GM12892 (cell line): ENCODE measurements around the gene CEBPG.
A peak's percentile ranks its signal among the peaks of the same experiment; 100 is the strongest.

Source experiments
- DNase-seq: peaks from one replicate; pipeline ENCODE4 v3.0.0; 2011; ENCODE audit not compliant: insufficient read length
- FAIRE-seq: peaks from 2 replicates; lab custom pipeline; 2011; peaks lifted over from hg19 to GRCh38; lab: Jason Lieb, UNC
- POLR2A ChIP-seq: IDR thresholded peaks from 2 replicates; pipeline ENCODE4 v1.6.1; 2011; ENCODE audit warnings: low read depth, low read length, control low read depth
- POLR2AphosphoS5 ChIP-seq: IDR thresholded peaks from 2 replicates; pipeline ENCODE4 v1.6.1; 2011; ENCODE audit warnings: low read depth, low read length, control low read depth
- TAF1 ChIP-seq: IDR thresholded peaks from 2 replicates; pipeline ENCODE4 v1.6.1; 2011; ENCODE audit warnings: low read depth, mild to moderate bottlenecking, control low read depth, low read length, borderline replicate concordance

Gene CEBPG

DNA sequence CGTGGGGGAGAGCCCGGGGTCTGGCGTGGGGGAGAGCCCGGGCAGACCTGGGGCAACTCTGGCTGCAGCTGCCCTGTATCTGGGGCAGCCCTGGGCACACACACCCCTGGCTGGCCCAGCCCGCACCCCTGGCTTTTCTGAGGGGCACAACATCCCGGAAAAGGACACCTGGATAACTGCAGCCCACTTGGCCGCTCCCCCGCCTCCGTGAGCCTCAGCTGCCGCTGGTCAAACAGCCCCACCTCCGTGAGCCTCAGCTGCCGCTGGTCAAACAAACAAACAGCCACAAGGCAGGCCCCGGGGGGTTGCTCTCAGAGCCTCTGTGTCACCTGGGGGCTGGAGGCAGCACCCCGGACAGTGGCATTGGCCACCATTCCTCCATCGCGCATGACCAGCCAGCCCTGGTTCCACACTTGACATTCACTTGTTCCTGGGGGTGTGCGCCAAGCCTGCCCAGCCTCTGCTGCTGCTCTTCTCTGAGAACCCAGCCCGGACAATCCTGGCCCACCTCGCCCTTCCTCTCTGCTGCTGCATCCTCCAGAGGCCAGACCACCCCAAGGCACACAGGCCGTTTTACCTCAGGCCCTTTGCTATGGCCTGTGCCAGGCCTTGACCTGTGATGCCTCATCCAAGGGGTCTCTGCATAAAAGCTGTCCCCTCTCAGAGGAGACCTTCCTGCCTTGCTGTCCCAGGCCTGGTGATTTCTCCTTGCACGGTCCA lies 19.9 kb downstream of the CEBPG start:
- DNase-seq, result no peak
- no peak for FAIRE-seq
- TF ChIP-seq POLR2AphosphoS5, result no peak
- no peak for TF ChIP-seq TAF1
- no peak for TF ChIP-seq POLR2A

DNA sequence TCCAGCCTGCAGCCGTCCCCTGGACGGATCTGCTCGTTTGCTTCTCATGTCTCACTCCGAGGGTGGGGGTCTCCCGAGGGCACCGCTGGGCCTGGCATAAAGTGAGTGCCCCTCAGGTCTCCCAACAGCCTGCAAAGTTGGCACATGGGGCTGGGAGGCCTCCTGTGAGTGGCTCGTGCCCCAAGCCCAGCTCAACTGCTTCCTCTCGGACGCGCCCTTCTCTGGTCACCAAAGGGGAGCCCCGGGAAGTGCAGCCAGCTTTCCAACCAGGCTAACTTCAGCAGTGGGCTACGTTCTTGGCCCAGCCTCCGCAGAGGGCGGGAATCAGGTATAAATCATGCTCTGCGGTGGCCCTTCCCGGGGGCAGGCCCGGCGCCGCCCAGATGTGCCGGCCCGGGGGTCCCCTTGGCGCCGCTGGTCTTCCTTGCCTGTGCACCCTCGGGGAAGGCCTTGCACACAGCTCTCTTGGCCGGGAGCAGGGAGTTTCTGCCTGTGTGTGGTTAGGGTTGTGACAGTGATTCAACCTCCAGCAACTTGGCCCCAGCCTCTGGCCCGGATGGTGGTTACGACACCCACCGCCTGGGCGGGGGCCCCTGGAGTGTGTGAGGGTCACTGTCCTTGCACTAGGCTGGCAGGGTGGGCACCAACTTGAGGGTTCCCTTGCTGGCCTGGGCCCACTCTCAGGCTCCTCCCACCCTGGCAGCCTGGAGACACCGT lies 20.7 kb downstream of the CEBPG start:
- TF ChIP-seq TAF1 (no peak), POLR2AphosphoS5 (no peak), POLR2A (no peak)
- FAIRE-seq, result no peak
- DNase-seq, result peak; percentile 14

DNA sequence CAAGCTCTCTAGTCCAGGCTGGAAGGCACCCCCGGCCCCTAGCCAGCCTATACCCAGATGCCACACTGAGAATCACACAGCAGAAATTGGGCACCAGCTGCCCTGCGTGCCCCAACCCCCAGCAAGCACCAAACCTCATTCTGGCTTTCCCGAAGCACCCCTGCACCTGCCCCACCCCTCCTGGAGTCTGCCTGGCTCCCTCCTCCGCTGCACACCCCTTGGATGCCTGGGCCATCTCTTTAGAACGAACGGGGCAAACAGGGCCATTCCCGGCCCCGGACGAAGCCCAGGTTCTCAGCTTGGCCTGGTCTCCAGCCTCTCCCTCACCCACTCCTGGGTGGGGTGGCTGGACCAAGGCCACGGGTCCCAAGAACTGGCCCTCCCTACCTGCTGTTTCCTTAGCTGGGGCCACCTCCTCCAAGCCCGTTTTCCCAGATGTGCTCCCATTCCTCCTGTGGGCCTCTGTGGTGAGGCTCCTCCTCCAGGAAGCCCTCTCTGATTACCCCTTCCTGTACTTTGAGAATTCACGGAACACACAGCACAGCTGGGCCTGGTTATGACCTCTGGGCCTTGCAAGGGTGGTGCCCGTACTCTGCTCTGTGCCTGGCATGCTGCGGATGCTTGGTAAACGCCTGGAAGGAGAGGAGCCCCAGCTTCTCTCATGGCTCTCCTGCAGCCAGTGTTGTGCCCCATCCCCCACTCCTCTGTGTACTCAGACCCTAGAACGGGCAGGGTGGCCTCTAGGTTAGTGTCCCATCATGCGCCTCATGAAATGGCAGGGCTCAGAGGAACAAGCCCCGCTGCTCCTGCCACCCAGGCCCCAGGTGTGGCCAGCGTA lies 21.4 kb downstream of the CEBPG start:
- no peak for TF ChIP-seq POLR2AphosphoS5
- FAIRE-seq, result no peak
- DNase-seq, result peak; percentile 13

DNA sequence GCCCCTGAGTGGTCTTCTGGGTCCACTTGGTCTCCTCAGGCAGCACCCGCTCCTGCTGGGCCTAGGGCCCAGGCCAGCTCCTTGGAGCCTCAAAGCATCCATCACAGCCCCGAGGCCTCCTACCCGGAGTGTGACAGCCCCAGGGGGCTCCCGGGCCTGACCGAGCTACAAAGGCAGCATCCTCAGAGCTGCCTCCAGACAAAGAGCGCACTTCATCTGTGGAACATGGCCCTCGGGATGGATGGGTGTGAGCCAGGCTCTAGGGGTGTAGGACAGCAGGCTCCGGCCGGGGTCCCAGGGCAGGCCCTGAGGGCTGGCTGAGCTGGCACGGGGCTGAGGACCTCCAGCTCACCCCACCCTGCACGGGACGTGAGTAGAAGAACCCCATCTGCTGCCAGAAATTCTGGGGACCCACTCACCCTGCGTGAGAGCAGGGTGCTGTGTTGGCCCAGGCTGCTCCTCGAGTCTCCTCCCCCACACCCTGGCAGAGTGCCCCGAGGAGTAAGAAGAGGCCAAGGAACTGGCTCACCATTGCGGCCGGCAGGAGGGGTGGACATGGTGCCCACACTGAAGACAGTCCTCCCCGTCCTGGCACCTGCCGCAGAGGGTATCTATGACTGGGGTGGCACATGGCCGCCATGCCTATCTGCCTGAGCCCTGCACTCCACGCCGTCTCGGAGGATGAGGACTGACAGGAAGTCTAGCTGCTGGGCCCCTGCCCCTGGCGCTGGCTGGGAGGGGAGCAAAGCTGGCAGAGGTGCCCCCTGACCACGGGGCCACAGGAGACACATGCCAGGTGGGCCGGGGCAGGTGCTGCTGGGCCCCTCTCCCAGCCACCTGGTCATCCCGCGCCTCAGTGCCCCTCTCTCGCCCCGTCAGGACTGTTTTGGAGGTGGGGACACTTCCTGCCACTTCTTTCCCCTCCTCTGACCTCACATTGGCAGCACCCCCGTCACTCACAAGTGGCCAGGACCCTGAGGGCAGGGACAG lies 22.3 kb downstream of the CEBPG start:
- TF ChIP-seq TAF1 (no peak), POLR2AphosphoS5 (no peak), POLR2A (no peak)
- DNase-seq (peak; percentile 23), FAIRE-seq (no peak)

GRCh38 chr19:33396701-33397535 lies 23.4 kb downstream of the CEBPG start:
- TF ChIP-seq POLR2A (no peak), POLR2AphosphoS5 (no peak), TAF1 (no peak)
- FAIRE-seq (no peak), DNase-seq (no peak)

- TF ChIP-seq POLR2AphosphoS5, result no peak
- FAIRE-seq (no peak), DNase-seq (no peak)
Observed at GRCh38 chr19:33397536-33398360, 24.2 kb downstream of the CEBPG start.

DNA sequence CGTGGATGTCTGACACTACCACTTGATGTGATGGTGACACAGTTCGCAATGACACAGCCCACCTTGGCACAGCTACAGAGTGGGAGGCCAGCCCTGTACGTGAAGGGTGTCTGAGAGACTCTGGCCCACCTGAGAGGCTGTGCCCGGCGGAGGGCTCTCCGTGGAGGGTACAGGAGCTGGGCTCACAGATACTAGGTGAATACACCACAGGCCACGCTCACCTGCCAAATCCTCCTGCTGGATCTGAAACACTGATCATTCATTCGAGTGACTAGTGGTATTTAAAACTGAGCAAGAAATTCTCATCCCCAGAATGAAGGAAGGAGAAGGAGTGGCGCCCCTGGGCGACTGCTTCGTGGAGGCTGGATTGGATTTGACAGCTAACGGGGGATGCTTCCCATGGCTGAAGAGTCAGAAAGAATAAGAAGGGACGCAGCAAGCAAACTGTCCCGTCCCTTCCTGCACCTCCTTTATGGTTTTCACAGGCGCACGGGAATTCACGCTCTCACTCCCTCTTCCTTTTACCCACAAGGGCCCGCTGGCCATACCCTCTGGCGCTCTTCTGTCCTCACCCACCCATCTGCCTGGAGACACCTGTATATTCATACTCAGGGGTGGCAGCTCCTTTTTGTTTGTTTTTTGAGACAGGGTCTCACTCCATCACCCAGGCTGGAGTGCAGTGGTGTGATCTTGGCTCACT lies 25.0 kb downstream of the CEBPG start:
- no peak for TF ChIP-seq POLR2AphosphoS5
- no peak for TF ChIP-seq POLR2A
- no peak for TF ChIP-seq TAF1
- no peak for DNase-seq
- no peak for FAIRE-seq

- TF ChIP-seq POLR2A (no peak), POLR2AphosphoS5 (no peak), TAF1 (no peak)
- no peak for FAIRE-seq
- no peak for DNase-seq
Observed at GRCh38 chr19:33399081-33399744, 25.7 kb downstream of the CEBPG start.
